AG20443 (cell line): Measurements from ENCODE around the gene ITPR1.

ENCODE experiments used
- DNase-seq: peaks from one replicate; pipeline ENCODE4 v3.0.0; 2012; ENCODE audit warnings: low spot score, mixed read lengths

Gene ITPR1

GRCh38 chr3:4686619-4687018 is 193.5 kb downstream of the ITPR1 start:
- no peak for DNase-seq

DNA sequence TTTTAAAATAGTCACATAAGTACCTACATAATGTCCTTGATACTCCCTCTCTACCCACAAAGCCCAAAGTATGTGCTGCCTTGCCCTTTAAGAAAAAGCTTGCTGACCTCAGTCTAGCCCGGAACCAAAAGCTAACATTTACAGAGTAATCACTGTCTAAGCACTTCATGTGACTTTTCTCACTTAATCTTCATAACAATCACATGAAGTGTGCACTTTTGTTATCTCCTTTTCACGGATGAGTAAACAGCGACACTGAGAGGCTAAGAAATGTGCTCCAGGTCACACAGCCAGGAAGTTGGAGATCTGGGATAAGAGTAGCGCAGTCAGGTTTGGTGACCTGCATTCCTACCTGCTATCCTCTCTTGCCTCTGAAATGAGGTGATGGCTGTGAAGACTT is 194.0 kb downstream of the ITPR1 start:
- no peak for DNase-seq

GRCh38 chr3:4687596-4687995 is 194.4 kb downstream of the ITPR1 start:
- DNase-seq, result no peak

DNA sequence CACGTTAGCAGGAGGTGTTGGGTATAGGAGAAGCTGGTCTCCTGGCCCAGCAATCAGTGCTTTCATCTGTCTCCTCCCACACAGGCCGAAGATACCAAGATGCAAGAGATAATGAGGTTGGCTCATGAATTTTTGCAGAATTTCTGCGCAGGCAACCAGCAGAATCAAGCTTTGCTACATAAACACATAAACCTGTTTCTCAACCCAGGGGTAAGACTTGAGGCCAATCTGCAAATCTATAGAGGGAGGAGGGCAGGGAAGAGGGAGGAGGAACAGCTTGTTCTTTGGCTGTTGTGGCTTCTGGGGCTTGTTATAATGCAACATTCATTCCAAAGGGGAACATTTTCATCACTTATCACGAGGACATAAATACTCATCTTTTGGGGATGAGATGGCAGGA is 195.3 kb downstream of the ITPR1 start:
- DNase-seq, result no peak

GRCh38 chr3:4689021-4689420 is 195.9 kb downstream of the ITPR1 start:
- no peak for DNase-seq

- no peak for DNase-seq
These were observed 197.1 kb downstream of the ITPR1 start for GRCh38 chr3:4690277-4690676.

DNA sequence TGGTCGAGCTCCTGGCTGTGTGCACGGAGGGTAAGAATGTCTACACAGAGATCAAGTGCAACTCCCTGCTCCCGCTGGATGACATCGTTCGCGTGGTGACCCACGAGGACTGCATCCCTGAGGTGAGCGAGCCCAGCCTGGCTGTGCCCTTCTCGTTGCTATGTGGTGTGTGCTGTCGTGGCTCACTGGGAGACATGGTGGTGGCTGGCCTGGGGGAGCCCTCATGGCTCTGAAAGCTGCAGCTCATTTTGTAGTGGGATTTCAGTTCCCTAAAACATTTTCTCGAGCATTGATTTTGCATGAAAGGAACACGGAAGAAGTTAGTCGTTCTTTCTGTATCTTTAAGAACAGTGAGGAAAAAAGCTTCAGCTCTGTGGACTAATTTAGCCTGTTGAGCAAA is 200.5 kb downstream of the ITPR1 start:
- no peak for DNase-seq

GRCh38 chr3:4695846-4696245 is 202.7 kb downstream of the ITPR1 start:
- no peak for DNase-seq

DNA sequence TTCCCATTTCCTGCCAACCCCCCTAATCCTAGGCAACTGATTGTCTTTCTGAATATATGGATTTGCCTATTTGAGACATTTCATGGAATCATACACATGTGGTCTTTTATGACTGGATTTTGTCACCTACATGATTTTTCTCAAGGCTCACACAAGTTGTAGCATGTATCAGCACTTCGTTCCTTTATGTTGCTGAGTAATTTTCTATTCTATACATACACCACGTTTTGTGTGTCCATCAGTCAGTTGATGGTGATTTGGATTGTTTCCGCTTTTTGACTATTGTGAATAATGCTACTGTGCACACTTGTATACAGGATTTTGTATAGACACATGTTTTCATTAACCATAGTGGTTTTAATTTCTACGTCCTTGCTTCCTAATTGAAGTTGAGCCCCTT is 203.1 kb downstream of the ITPR1 start:
- no peak for DNase-seq

DNA sequence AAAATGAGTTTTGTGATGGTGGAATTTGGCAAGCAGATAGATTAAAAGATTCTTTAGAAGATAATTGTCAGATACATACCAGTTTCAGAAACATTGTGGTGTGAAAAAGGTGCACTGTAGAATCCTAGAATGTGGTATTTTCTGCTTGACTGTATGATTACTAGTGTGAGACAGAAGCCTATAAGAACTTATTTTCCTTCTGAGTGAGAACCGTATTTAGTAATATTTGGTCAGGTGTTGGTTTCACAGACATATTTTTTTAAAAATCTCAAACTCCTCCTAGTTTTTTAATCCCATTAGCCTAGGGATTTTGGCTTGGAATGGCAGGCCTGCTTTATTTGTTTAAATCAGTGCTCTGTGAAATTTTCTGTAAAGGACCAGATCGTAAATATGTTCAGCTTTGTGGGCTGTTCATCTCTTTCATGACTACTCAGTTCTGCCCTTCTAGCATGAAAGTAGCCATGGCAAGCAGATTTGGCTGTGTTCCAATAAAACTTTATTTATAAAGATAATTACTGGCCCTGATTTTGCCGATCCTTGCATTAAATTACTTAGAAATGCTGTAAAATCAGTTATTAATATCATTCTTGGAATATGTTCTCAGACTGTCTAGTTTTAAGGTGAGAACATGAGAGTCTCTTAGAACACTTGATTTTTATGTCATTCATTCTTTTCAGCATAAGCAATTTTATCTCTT is 205.1 kb downstream of the ITPR1 start:
- no peak for DNase-seq

DNA sequence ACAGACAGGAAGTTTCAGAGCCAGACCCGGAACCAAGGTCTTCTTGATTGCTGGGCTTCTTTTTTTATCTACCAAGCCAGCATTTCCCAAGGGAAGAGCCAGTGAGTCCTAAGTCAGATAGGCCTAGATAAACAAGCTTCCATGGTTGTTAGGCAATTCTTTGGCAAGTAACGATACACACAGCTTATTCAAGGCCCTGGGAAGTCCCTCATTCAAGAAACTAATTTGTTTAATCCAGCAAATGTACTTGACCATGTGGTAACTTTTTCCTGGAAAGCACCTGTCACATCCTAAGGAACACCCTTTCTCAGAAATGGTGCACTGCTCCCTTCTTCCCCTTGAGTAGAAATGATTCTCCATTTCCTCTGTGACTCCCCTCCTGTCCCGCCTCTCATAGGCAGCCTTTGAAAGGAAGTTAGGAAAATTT is 209.9 kb downstream of the ITPR1 start:
- no peak for DNase-seq

DNA sequence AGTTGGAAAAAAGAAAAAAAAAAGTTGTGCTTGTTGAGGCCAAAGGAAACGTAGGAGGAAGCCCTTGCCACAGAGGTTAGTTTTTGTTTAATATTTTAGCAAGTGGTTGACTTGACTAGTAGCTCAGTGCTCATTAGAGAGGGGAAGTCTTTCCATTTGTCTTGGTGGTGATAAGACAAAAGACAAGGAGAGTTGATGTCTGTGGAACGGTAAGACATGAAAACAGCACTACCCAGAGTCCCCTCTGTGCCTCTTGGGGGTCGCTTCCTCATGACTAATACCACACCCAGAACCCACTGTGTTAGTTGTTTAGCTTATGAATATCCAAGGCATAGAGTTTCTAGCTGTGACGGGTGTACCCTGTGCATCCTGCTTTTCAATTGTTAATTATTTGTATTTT is 211.4 kb downstream of the ITPR1 start:
- DNase-seq, result no peak

DNA sequence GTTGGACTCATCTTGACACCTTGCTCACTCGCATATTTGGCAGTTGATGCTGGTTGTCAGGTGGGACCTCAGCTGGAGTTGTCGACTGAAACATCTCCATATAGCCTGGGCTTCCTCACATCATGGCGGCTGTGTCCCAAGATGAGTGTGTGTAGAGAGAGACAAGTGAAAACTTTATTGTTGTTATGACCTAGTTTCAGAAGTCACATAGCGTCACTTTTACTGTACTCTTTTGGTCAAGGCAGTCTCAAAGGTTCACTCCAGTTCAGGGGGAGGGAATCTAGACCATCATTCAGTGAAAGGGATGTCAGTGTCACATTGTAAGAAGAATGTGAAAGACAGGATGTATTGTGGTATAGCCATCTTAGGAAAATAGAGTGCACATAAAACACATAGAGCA is 214.2 kb downstream of the ITPR1 start:
- DNase-seq, result no peak

GRCh38 chr3:4708230-4708629 is 215.1 kb downstream of the ITPR1 start:
- no peak for DNase-seq

DNA sequence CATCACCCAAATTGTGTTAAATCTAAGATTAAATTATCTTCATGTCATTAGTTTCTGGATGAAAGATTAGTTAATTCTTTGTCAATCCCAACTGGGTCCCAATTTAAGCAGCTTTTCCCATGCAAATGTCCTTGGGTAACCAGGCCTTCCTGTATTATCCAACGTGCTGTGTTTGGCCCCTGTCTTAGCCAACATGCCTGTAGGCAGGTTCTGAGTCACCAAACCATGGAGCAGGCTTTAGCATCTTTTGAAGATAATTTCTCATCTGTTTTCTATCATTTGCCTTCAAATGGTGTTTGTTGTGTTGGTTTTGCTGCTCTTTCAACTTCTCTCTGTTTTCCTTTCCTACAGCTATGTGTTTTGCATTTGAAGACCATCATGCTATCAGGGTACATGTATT is 216.2 kb downstream of the ITPR1 start:
- peak; percentile 61 for DNase-seq

GRCh38 chr3:4710191-4710590 is 217.0 kb downstream of the ITPR1 start:
- no peak for DNase-seq

- DNase-seq, result no peak
These were observed 218.5 kb downstream of the ITPR1 start for GRCh38 chr3:4711680-4711992.

- peak; percentile 29 for DNase-seq
These were observed 219.0 kb downstream of the ITPR1 start for GRCh38 chr3:4712109-4712508.

GRCh38 chr3:4714045-4714444 is 220.9 kb downstream of the ITPR1 start:
- DNase-seq, result no peak

GRCh38 chr3:4716266-4716665 is 223.1 kb downstream of the ITPR1 start:
- no peak for DNase-seq

GRCh38 chr3:4716706-4717362 is 223.7 kb downstream of the ITPR1 start:
- peak; percentile 59 for DNase-seq

GRCh38 chr3:4717363-4717740 is 224.2 kb downstream of the ITPR1 start:
- no peak for DNase-seq

- no peak for DNase-seq
These were observed 225.1 kb downstream of the ITPR1 start for GRCh38 chr3:4718179-4718736.

- DNase-seq, result no peak
These were observed 225.9 kb downstream of the ITPR1 start for GRCh38 chr3:4719046-4719501.
